Neural cell (in vitro differentiated cells): ENCODE data around the gene NYAP2.

Experiments
- CTCF ChIP-seq: fragments of 450-650 bp; IDR thresholded peaks from 2 replicates; pipeline ENCODE4 v1.5.1; 2014; ENCODE audit warnings: antibody characterized with exemption, mild to moderate bottlenecking, moderate library complexity; ENCODE audit not compliant: poor library complexity, severe bottlenecking
- EP300 ChIP-seq: fragments of 450-650 bp; conservative IDR thresholded peaks from 2 replicates; pipeline ENCODE4 v1.6.1; 2014; ENCODE audit warnings: antibody characterized with exemption, mild to moderate bottlenecking, moderate library complexity; ENCODE audit not compliant: poor library complexity, severe bottlenecking
- EZH2 ChIP-seq: fragments of 200-600, 300-800 bp; shearing (Covaris generic), sonication (generic); IDR thresholded peaks from 2 replicates; pipeline ENCODE4 v1.6.1; 2014; ENCODE audit warnings: antibody characterized with exemption, low read length, borderline replicate concordance, mild to moderate bottlenecking; ENCODE audit not compliant: insufficient read depth, poor library complexity, severe bottlenecking
- POLR2AphosphoS5 ChIP-seq: IDR thresholded peaks from 2 replicates; pipeline ENCODE4 v1.6.1; 2012
- RAD21 ChIP-seq: fragments of 450-650 bp; conservative IDR thresholded peaks from 2 replicates; pipeline ENCODE4 v1.6.1; 2014; ENCODE audit warnings: antibody characterized with exemption, mild to moderate bottlenecking, moderate library complexity
- TAF1 ChIP-seq: IDR thresholded peaks from 2 replicates; pipeline ENCODE4 v1.6.1; 2012; ENCODE audit warnings: low read depth
- TF ChIP-seq, protein P1 (sequence below): IDR thresholded peaks from 2 replicates; pipeline ENCODE4 v1.6.1; 2012; ENCODE audit warnings: borderline replicate concordance

GRCh38 chr2:225534037-225534436 lies 134.5 kb downstream of the NYAP2 start:
- TF ChIP-seq CTCF (no peak), POLR2AphosphoS5 (no peak), EP300 (no peak), TAF1 (no peak), RAD21 (no peak), EZH2 (no peak)
- TF ChIP-seq, protein P1, sequence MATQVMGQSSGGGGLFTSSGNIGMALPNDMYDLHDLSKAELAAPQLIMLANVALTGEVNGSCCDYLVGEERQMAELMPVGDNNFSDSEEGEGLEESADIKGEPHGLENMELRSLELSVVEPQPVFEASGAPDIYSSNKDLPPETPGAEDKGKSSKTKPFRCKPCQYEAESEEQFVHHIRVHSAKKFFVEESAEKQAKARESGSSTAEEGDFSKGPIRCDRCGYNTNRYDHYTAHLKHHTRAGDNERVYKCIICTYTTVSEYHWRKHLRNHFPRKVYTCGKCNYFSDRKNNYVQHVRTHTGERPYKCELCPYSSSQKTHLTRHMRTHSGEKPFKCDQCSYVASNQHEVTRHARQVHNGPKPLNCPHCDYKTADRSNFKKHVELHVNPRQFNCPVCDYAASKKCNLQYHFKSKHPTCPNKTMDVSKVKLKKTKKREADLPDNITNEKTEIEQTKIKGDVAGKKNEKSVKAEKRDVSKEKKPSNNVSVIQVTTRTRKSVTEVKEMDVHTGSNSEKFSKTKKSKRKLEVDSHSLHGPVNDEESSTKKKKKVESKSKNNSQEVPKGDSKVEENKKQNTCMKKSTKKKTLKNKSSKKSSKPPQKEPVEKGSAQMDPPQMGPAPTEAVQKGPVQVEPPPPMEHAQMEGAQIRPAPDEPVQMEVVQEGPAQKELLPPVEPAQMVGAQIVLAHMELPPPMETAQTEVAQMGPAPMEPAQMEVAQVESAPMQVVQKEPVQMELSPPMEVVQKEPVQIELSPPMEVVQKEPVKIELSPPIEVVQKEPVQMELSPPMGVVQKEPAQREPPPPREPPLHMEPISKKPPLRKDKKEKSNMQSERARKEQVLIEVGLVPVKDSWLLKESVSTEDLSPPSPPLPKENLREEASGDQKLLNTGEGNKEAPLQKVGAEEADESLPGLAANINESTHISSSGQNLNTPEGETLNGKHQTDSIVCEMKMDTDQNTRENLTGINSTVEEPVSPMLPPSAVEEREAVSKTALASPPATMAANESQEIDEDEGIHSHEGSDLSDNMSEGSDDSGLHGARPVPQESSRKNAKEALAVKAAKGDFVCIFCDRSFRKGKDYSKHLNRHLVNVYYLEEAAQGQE, result no peak
